ENCODE data around the gene CACNA1H. TPM values are rescaled to one million over a fixed set of nuclear protein-coding genes. Genes with fewer than 3 reads are reported as not detected.
"Not testable (repeated sequence)": the region's sequence is repeated elsewhere in the genome, so short reads cannot be mapped to it uniquely, and the experiment has no call there.

Gene CACNA1H
- total RNA-seq, 4 donors from 2014 or later: 6.8 to 94.5 (median 27.6) TPM

DNA sequence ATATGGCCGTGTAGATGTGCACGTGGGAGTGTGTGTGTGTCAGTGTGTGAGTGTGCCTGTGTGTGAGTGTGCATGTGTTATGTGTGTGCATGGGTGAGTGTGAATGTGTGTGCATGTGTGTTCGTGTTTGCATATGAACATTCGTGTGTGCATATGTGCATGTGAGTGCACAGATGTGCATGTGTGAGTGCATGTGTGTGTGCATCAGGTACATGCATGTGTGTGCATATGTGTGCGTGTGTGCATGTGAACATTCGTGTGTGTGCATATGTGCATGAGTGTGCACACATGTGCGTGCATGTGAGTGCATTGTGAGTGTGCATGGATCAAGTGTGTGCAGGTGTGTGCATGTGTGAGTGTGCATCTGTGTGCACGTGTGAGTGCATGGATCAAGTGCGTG, 85.1 kb downstream of the CACNA1H start:
- intact Hi-C loops (cut with DNase I; ENCODE audit: low total_unique reads): no loop called here
- TF ChIP-seq CTCF (IDR thresholded peaks at IDR 0.05) (no peak), POLR2A (IDR thresholded peaks at IDR 0.05) (no peak)
- Histone ChIP-seq H3K4me1 (no peaks in the 10 kb centered on the region), H3K36me3 (no peaks in the 10 kb centered on the region), H3K4me3 (no peak overlapping the region), H3K27me3 (no peaks in the 10 kb centered on the region), H3K27ac (no peak overlapping the region), H3K9me3 (no peaks in the 10 kb centered on the region)
- no peak for DNase-seq

DNA sequence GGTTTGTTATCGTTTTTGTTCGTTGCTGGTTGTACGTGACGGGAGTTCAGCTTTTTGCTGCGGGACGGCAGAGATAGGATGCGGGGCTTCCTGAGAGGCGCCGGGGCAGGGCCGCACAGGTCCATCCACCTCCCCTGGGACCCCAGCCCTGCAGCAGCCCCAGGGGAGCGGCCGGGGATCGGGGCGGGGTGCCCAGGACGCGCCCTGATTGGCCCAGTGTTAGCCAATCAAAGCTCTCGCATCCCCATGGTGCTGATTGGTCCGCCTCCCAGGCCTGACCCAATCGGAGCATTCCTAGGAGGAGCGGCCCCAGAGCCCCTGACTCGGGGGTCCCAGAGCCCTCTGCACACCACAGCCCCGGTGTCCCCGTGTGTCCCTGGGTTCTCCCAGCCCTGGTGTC, 86.0 kb downstream of the CACNA1H start:
- H3K27ac ChIP-seq; H3K9me3 ChIP-seq; H3K4me1 ChIP-seq; H3K36me3 ChIP-seq; H3K4me3 ChIP-seq; DNase-seq; intact Hi-C loops (cut with DNase I; ENCODE audit: low total_unique reads); H3K27me3 ChIP-seq: not testable (repeated sequence)

DNA sequence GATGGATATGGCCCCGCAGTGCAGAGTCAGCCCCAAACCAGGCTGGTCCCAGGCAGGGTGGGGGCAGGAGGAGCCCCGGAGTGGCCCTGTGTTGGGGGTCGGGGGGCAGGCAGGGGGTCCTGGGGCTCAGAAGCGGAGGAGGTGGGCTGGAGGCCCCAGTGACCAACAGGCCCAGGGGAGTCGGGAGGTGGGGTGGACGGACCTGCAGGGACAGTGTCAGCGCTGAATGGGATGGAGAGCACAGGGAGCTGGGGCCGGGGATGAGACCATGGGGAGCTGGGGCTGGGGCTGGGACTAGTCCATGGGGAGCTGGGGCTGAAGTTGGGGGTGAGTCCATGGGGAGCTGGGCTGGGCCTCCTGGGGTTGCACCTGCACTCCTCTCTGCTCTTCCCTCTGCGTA, 86.7 kb downstream of the CACNA1H start:
- H3K9me3 ChIP-seq; intact Hi-C loops (cut with DNase I; ENCODE audit: low total_unique reads); H3K36me3 ChIP-seq; H3K27ac ChIP-seq; DNase-seq; H3K4me3 ChIP-seq; H3K27me3 ChIP-seq; H3K4me1 ChIP-seq: not testable (repeated sequence)

GRCh38 chr16:1240436-1240835, 87.5 kb downstream of the CACNA1H start, which contains the start of gene TPSAB1:
Gene TPSAB1 (plus strand): TSS chr16:1240705. CDS start chr16:1240939, 234 bp downstream.
- DNase-seq; H3K36me3 ChIP-seq; H3K27me3 ChIP-seq; H3K4me3 ChIP-seq; H3K9me3 ChIP-seq; H3K4me1 ChIP-seq; intact Hi-C loops (cut with DNase I; ENCODE audit: low total_unique reads); H3K27ac ChIP-seq: not testable (repeated sequence)

- H3K27me3 ChIP-seq; H3K36me3 ChIP-seq; H3K9me3 ChIP-seq; DNase-seq; H3K4me3 ChIP-seq; H3K4me1 ChIP-seq; intact Hi-C loops (cut with DNase I; ENCODE audit: low total_unique reads); H3K27ac ChIP-seq: not testable (repeated sequence)
Measured at GRCh38 chr16:1241081-1241480, 88.2 kb downstream of the CACNA1H start.

GRCh38 chr16:1243363-1243762, 90.5 kb downstream of the CACNA1H start:
- H3K4me1 ChIP-seq; H3K27me3 ChIP-seq; H3K27ac ChIP-seq; H3K9me3 ChIP-seq; DNase-seq; H3K36me3 ChIP-seq; intact Hi-C loops (cut with DNase I; ENCODE audit: low total_unique reads); H3K4me3 ChIP-seq: not testable (repeated sequence)

GRCh38 chr16:1243907-1244850, 91.3 kb downstream of the CACNA1H start:
- H3K27ac ChIP-seq; H3K4me3 ChIP-seq; H3K9me3 ChIP-seq; intact Hi-C loops (cut with DNase I; ENCODE audit: low total_unique reads); H3K27me3 ChIP-seq; DNase-seq; H3K36me3 ChIP-seq; H3K4me1 ChIP-seq: not testable (repeated sequence)

GRCh38 chr16:1244881-1245280, 92.0 kb downstream of the CACNA1H start:
- Histone ChIP-seq H3K4me3 (no peak overlapping the region), H3K27me3 (no peaks in the 10 kb centered on the region), H3K27ac (no peak overlapping the region), H3K4me1 (no peaks in the 10 kb centered on the region), H3K9me3 (no peaks in the 10 kb centered on the region), H3K36me3 (no peaks in the 10 kb centered on the region)
- TF ChIP-seq CTCF (IDR thresholded peaks at IDR 0.05) (no peak), POLR2A (IDR thresholded peaks at IDR 0.05) (no peak)
- intact Hi-C loops (cut with DNase I; ENCODE audit: low total_unique reads): no loop called here
- DNase-seq: no peak

Data from uterus (tissue), 4 donors.